NK-92 (cell line): ENCODE measurements around the gene ADM5.
"Not testable (repeated sequence)": the region's sequence is repeated elsewhere in the genome, so short reads cannot be mapped to it uniquely, and the experiment has no call there.

Experiments used
- DNase-seq: peaks from one replicate; lab custom pipeline; 2025; ENCODE audit not compliant: unreplicated experiment; lab: John Stamatoyannopoulos, UW

The ADM5 gene

GRCh38 chr19:49699364-49699763, 10.0 kb downstream of the ADM5 start:
- no peak for DNase-seq

DNA sequence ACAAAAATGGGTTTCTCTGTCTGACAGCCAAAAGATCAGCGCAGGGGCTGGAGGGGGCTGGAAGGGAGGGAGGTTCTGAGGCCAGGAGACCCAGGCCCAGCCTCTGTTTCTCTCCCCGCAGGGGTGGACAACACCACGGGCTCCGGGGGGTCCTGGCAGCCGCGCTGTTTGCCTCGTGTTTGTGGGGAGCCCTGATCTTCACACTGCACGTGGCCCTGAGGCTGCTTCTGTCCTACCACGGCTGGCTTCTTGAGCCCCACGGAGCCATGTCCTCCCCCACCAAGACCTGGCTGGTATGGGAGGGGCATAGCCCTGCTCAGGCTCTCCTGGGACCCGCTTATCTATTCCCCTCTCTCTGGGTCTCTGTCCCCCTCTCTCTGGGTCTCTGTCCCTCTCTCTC, 11.2 kb downstream of the ADM5 start:
- no peak for DNase-seq

- no peak for DNase-seq
Measured at GRCh38 chr19:49701271-49701786, 11.9 kb downstream of the ADM5 start.

DNA sequence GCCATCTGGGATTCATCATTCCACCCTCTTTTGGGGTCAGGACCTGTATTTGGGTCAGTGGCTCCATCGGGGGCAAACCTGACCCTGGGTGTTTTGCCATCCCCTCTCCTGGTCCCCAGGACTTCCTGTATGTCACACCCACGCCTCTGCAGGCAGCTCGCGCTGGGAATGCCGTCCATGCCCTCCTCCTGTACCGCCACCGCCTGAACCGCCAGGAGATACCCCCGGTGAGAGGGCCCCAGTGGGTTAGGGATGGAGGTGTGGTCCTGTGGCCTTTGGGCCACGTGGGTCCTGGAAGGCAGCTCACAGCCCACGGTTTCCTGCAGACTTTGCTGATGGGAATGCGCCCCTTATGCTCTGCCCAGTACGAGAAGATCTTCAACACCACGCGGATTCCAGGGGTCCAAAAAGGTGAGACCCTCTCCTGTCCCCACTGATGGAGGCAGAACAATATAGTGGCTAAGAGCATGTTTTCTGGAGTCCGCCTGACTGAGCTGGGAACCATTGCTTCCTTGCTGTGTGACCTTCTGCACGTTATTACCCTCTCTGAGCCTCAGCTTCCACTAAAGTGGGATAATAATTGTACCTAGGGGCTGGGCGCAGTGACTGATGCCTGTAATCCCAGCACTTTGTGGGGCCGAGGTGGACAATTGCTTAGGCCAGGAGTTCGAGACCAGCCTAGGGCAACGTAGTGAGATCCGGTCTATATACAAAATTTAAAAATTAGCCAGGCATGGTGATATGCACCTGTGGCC, 15.7 kb downstream of the ADM5 start:
- DNase-seq, result no peak

- no peak for DNase-seq
Measured at GRCh38 chr19:49705919-49706318, 16.5 kb downstream of the ADM5 start.

GRCh38 chr19:49710372-49710951, 21.1 kb downstream of the ADM5 start:
- no peak for DNase-seq

- DNase-seq, result no peak
Measured at GRCh38 chr19:49712397-49712859, 23.0 kb downstream of the ADM5 start.

DNA sequence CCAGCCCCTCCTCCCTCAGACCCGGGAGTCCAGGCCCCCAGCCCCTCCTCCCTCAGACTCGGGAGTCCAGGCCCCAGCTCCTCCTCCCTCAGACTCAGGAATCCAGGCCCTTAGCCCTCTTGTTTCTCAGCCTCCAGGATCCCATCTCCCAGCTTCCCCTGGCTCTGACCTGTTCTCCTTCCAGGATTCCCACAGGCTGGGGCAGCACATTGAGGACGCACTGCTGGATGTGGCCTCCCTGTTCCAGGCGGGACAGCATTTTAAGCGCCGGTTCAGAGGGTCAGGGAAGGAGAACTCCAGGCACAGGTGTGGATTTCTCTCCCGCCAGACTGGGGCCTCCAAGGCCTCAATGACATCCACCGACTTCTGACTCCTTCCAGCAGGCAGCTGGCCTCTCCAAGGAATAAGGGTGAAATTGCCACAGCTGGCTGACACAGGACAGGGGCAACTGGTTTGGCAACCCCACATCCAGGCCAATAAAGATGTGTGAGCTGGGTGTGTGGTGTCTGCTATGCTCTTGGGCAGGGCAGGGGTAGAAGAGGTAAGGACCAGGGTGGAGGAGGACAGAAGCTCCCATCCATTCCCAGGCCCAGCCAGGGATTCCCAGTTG, 23.9 kb downstream of the ADM5 start:
- DNase-seq, result no peak

DNA sequence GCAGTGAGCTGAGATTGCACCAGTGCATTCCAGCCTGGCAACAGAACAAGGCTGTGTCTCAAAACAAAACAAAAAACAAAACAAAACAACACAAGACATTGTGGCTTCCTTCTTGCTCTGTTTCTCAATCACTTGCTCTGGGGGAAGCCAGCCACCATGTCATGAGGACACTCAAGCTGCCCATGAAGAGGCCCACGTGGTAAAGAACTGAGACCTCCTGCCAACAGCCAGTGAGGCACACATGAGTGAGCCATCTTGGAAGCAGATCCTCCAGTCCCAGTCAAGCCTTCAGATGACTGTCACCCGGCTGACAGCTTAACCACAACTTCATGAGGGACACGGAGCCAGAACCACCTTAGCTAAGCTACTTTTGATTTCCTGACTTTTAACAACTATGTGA, 26.8 kb downstream of the ADM5 start:
- DNase-seq, result no peak

GRCh38 chr19:49718511-49718910, 29.1 kb downstream of the ADM5 start:
- no peak for DNase-seq

DNA sequence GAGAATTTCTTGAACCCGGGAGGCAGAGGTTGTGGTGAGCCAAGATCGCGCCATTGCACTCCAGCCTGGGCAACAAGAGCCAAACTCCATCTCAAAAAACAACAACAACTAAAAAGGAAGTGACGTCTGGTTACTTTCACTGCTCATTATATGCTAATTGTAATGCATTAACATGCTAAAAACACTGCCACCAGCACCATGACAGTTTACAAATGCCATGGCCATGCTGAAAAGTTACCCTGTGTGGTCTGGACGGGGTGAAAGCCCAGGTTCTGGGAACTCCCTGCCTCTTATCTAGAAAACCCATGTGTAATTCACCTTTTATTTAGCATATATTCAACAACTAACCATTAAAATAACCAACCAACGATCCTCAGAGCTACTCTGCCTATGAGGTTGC, 29.6 kb downstream of the ADM5 start:
- DNase-seq, result no peak

GRCh38 chr19:49719420-49719819, 30.0 kb downstream of the ADM5 start:
- DNase-seq, result not testable (repeated sequence)

- no peak for DNase-seq
Measured at GRCh38 chr19:49727217-49728030, 38.0 kb downstream of the ADM5 start.

- DNase-seq, result no peak
Measured at GRCh38 chr19:49730166-49730565, 40.8 kb downstream of the ADM5 start.

DNA sequence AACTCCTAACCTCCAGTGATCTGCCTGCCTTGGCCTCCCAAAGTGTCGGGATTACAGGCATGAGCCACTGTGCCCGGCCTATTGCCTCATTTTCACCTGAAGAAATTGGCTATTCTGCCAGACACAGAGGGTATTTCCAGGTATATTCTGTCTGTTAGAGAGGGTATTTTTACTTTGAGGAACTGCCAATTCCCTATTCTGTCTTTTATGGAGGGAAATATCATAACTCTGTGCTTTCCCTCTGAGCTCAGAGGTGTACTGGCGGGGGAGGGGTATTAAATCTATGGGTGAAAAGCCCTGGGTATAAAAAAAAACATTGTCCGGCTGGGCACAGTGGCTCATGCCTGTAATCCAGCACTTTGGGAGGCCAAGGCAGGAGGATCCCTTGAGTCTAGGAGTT, 48.9 kb downstream of the ADM5 start:
- DNase-seq, result no peak

DNA sequence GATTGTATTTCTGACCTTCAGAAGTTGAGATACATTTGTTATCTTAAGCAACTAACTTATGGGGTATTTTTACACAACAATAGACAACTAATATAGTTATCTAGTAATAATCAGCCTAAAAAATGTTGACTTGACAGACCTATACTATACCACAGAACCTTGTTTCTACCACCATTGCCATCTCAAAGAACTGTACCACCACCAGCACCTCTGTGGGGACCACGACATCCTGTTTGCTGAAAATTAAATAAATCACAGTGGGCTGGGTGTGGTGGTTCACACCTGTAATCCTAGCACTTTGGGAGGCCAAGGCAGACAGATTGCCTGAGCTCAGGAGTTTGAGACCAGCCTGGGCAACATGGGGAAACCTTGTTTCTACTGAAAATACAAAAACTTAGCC, 49.7 kb downstream of the ADM5 start:
- no peak for DNase-seq

- DNase-seq, result no peak
Measured at GRCh38 chr19:49739933-49740332, 50.5 kb downstream of the ADM5 start.
